ENCODE data around the gene DNAJB4. TPM values are rescaled to one million over a fixed set of nuclear protein-coding genes. Genes with fewer than 3 reads are reported as not detected.
A peak's percentile ranks its signal among the peaks of the same experiment; 100 is the strongest.
"Not testable (repeated sequence)": the region's sequence is repeated elsewhere in the genome, so short reads cannot be mapped to it uniquely, and the experiment has no call there.

The DNAJB4 gene
- total RNA-seq, 8 experiments from 2014 or later, result 30.8 to 102 (median 41.2) TPM

DNA sequence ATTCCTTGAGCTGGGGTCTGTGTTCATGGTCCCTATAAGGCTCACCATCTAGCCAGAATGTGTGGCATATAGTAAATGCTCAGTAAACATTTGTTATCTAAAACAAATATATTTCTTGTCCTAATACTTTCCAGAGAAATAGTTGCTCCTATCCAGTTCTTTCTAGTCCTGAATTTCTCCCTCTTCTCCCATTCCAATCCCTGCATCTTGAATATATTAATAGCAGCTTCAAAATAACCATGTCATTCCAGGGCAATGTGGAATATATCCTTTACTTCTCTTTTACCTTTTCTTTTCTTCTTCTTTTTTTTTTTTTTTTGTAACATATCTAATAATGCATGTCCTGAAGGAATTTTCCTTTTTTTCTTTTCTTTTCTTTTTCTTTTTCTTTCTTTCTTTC, 10.4 kb downstream of the DNAJB4 start:
- H3K4me1 ChIP-seq (replicated peaks in 1 of 2), result no peaks in the 10 kb centered on the region
- in situ Hi-C loops (cut with MboI; ENCODE audit: low pct_unique_long_range_greater_than_20kb in 2 of 9, low sequenced_read_pairs in 9 of 9, unreplicated experiment in 9 of 9), result loop anchor here in 1 of 9 experiments (25.0 kb wide), 1 partner anchor 97 kb away; no protein-coding TSS in a partner anchor
- no peak overlapping the region for H3K4me3 ChIP-seq
- H3K27ac ChIP-seq, result no peak overlapping the region
- no peak for ATAC-seq (replicated peaks in 6 of 8)

DNA sequence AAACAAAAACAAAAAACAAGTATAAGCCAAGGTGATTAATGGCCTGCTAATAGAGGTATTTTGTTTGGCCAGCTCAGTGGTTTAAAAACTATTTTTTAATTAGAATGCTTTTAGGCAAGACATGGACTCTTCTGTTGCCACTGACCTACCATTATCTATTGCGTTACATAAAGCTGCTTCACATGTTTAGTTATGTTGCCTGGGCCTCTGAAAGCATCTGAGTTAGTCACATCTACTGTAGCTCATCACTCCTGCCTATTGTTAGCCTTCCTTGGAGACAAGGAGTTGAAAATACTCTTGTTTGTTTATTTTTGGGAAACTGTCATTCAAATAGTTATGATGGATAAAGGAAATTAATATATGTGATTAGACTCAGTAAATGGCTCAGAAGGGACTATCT, 14.3 kb downstream of the DNAJB4 start:
- Histone ChIP-seq H3K27ac (no peak overlapping the region), H3K4me3 (no peak overlapping the region), H3K4me1 (replicated peaks in 1 of 2) (no peaks in the 10 kb centered on the region)
- 83 to 100% (median 96%) methylated on average over 1 of the region's 1 CpG; no CpG with 5 or more reads in 2 of the 10 experiments for WGBS, 10 experiments
- ATAC-seq (replicated peaks in 6 of 8), result peak in 2 of 8 experiments; percentile 10 to 80
- in situ Hi-C loops (cut with MboI; ENCODE audit: low pct_unique_long_range_greater_than_20kb in 2 of 9, low sequenced_read_pairs in 9 of 9, unreplicated experiment in 9 of 9), result loop anchor here in 1 of 9 experiments (25.0 kb wide), 1 partner anchor 93 kb away; no protein-coding TSS in a partner anchor

DNA sequence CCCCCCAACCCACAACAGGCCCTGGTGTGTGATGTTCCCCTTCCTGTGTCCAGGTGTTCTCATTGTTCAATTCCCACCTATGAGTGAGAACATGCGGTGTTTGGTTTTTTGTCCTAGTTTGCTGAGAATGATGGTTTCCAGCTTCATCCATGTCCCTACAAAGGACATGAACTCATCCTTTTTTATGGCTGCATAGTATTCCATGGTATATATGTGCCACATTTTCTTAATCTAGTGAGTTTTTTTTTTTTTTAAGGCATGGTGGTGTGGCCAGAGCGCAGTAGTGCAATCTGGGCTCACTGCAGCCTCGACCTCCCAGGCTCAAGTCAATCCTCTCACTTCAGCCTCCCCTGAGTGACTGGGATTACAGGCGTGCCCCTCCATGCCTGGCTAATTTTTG, 16.4 kb downstream of the DNAJB4 start:
- H3K4me1 ChIP-seq (replicated peaks in 1 of 2); H3K27ac ChIP-seq; H3K4me3 ChIP-seq: not testable (repeated sequence)
- in situ Hi-C loops (cut with MboI; ENCODE audit: low pct_unique_long_range_greater_than_20kb in 2 of 9, low sequenced_read_pairs in 9 of 9, unreplicated experiment in 9 of 9), result loop anchor here in 1 of 9 experiments (25.0 kb wide), 1 partner anchor 91 kb away; no protein-coding TSS in a partner anchor
- peak in 1 of 8 experiments; percentile 17 for ATAC-seq (replicated peaks in 6 of 8)
- WGBS, 10 experiments, result 80 to 100% (median 91%) methylated on average over 1 to 4 of the region's 4 CpGs; no CpG with 5 or more reads in 4 of the 10 experiments

DNA sequence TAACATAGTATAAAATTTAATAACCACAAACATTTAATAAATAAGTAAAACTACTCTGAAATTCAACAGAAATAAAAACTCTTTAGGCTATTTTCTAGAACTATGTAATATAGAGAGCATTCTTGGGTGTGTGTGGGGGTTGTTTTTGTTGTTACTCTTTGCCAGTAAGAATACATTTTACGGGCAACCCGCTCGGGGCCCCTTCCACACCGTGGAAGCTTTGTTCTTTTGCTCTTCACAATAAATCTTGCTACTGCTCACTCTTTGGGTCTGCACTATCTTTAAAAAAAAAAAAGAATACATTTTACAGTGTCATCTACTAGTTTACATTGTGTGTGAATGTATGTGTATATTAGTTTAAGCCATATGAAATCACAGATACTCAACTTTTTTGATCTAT, 25.1 kb downstream of the DNAJB4 start:
- Histone ChIP-seq H3K27ac (no peak overlapping the region), H3K4me1 (replicated peaks in 1 of 2) (peaks cover 0 to 2% of the 10 kb centered on the region in 2 donors), H3K4me3 (no peak overlapping the region)
- peak in 5 of 8 experiments; percentile 39 to 57 (median 45) for ATAC-seq (replicated peaks in 6 of 8)
- WGBS, 10 experiments, result 10 to 88% (median 38%) methylated on average over 2 to 4 of the region's 4 CpGs; no CpG with 5 or more reads in 2 of the 10 experiments
- in situ Hi-C loops (cut with MboI; ENCODE audit: low pct_unique_long_range_greater_than_20kb in 2 of 9, low sequenced_read_pairs in 9 of 9, unreplicated experiment in 9 of 9), result no loop called here

DNA sequence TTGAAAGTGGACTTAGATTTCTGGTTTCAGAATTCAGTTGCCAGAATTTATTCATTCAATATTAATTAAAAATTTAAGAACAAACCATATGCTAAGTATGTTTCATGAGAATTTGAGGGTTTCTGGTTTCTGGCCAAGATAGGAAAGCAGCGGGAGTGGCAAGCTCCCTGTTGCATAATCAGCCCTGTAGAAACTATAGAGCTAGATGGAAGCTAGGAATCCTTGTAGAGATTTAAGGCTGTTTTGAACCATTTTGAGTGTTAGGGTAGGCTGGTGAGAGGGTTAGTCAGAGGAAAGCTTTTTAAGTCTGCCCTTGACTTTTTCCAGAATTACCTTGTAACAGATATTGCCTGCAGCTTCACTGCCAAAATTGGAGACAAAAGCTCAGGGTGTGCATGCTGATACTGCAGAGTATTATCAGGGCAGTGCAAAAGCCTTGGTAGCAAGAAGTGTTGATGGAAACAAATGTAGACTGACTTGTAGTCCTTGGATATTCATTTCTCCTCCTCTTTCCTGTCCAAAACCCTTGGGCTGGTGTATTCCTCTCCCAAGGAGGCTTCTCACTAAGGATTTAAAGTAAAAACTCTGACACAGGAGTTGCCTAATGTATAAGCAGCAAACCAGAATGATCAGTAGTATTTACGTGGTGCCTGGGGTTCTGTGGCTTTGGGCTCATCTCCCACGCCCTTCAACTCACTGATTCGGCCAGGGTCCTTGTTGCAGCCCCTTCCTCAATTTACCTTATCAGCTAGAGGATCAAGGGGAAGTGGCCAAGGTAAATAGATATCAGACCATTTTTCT, 28.5 kb downstream of the DNAJB4 start:
- in situ Hi-C loops (cut with MboI; ENCODE audit: low pct_unique_long_range_greater_than_20kb in 2 of 9, low sequenced_read_pairs in 9 of 9, unreplicated experiment in 9 of 9), result no loop called here
- peak in 3 of 8 experiments; percentile 41 to 71 (median 66) for ATAC-seq (replicated peaks in 6 of 8)
- H3K4me3 ChIP-seq, result no peak overlapping the region
- 49 to 100% (median 68%) methylated on average over 1 to 4 of the region's 4 CpGs; no CpG with 5 or more reads in 1 of the 10 experiments for WGBS, 10 experiments
- peaks cover 0 to 2% of the 10 kb centered on the region in 2 donors for H3K4me1 ChIP-seq (replicated peaks in 1 of 2)
- H3K27ac ChIP-seq, result no peak overlapping the region

DNA sequence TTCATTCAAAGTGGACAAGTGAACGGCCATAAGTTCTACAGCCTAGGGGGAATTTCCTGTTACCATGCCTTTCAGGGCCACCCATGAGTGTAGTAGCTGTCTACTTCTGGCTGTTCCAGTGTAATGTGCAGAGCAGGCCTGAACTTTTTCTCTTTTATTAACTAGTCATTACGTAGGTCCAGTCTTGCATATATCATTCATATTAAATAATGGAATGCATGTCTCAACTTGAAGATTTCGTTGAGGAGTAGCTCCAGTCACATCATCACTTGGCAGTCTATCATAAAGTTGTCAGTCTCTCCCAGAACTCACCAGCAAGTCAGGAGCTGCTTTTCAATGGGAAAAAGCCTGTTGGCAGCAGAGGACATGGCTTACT, 29.0 kb downstream of the DNAJB4 start:
- Histone ChIP-seq H3K4me1 (replicated peaks in 1 of 2) (peaks cover 0 to 2% of the 10 kb centered on the region in 2 donors), H3K4me3 (no peak overlapping the region), H3K27ac (no peak overlapping the region)
- 61 to 90% (median 80%) methylated on average over 1 to 3 of the region's 3 CpGs; no CpG with 5 or more reads in 5 of the 10 experiments for whole genome bisulfite sequencing, 10 experiments
- ATAC-seq (replicated peaks in 6 of 8), result no peak
- in situ Hi-C loops (cut with MboI; ENCODE audit: low pct_unique_long_range_greater_than_20kb in 2 of 9, low sequenced_read_pairs in 9 of 9, unreplicated experiment in 9 of 9), result no loop called here

DNA sequence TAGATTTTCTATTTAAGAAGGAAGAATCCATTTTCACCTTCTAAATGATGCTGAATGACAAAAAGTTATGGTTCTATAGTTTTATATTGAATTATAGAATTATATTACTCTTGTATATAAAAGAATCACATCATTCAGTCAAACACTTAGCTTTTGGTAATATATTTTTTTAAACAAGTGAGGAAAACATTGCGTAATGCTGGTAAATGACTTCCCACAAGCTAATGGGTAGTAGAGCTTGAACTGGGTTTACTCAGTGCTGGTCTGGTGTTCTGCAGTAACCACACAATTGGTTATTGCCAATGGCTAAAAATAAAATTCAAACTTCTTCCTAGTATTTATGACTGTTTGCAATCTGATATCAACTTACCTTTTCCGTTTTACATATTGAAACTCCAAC, 30.4 kb downstream of the DNAJB4 start:
- Histone ChIP-seq H3K4me1 (replicated peaks in 1 of 2) (peaks cover 0 to 2% of the 10 kb centered on the region in 2 donors), H3K4me3 (no peak overlapping the region), H3K27ac (no peak overlapping the region)
- in situ Hi-C loops (cut with MboI; ENCODE audit: low pct_unique_long_range_greater_than_20kb in 2 of 9, low sequenced_read_pairs in 9 of 9, unreplicated experiment in 9 of 9), result no loop called here
- WGBS, 10 experiments, result 69 to 100% (median 85%) methylated on average over 1 to 2 of the region's 2 CpGs
- no peak for ATAC-seq (replicated peaks in 6 of 8)

DNA sequence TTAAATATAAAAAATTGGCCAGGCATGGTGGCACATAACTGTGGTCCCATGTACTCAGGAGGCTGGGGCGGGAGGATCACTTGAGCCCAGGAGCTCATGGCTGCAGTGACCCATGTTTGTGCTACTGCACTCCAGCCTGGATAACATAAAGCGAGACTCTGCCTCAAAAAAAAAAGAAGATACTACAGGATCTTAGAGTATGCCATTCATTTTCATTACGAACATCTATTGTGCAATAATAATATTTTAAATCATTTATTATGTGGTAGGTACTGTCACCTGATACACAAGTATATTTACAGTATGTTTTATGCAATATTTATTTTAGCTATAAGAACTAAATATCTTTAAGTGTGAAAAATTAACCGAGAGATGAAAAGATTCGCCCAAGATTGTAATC, 31.7 kb downstream of the DNAJB4 start:
- 67 to 100% (median 78%) methylated on average over 2 to 5 of the region's 5 CpGs; no CpG with 5 or more reads in 1 of the 10 experiments for WGBS, 10 experiments
- Histone ChIP-seq H3K27ac (no peak overlapping the region), H3K4me1 (replicated peaks in 1 of 2) (no peaks in the 10 kb centered on the region), H3K4me3 (no peak overlapping the region)
- no peak for ATAC-seq (replicated peaks in 6 of 8)
- in situ Hi-C loops (cut with MboI; ENCODE audit: low pct_unique_long_range_greater_than_20kb in 2 of 9, low sequenced_read_pairs in 9 of 9, unreplicated experiment in 9 of 9), result no loop called here

DNA sequence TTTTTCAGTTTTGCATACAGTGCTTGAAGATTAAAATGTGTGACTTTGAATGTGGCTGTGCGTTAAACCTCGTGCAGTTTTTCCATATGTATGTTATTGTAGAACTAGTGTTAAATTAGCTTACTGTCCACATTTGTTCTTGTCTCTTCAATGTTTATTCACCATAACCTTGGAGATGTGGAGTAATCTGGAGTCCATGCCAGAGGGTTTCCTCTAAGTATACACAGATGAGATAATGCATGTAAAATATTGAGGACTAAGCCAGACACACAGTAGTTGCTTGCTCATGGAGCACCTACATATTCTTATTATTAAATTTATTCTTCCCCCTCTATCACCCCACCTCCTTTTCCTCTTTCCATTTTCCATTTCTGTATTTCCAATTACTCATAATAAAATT, 33.3 kb downstream of the DNAJB4 start:
- Histone ChIP-seq H3K27ac (no peak overlapping the region), H3K4me1 (replicated peaks in 1 of 2) (no peaks in the 10 kb centered on the region), H3K4me3 (no peak overlapping the region)
- in situ Hi-C loops (cut with MboI; ENCODE audit: low pct_unique_long_range_greater_than_20kb in 2 of 9, low sequenced_read_pairs in 9 of 9, unreplicated experiment in 9 of 9), result no loop called here
- peak in 6 of 8 experiments; percentile 47 to 97 (median 82) for ATAC-seq (replicated peaks in 6 of 8)
- 0 to 100% (median 82%) methylated on average over 1 to 2 of the region's 2 CpGs; no CpG with 5 or more reads in 2 of the 10 experiments for WGBS, 10 experiments

DNA sequence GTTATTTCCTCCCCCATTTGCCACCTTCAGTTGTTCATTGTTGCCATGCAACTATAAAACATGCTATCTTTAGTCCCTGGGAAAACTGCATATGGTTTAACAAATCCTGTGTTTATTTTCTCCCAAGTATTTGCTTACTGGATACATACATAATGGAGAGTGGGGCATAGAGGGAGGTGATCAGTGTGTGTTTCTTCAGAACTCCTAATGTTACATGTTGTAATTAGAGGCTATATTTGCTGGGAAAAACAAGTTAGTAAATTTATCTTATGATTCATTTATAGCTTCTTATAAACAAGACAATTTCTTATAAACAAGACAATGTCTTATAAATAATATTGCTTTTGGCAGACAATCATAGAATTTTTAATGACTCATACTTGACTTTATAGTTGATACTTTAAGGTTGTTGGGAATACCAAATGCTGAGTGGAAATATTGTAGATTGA, 33.8 kb downstream of the DNAJB4 start:
- H3K27ac ChIP-seq, result no peak overlapping the region
- no peaks in the 10 kb centered on the region for H3K4me1 ChIP-seq (replicated peaks in 1 of 2)
- no peak overlapping the region for H3K4me3 ChIP-seq
- ATAC-seq (replicated peaks in 6 of 8), result peak in 6 of 8 experiments; percentile 28 to 95 (median 94)
- in situ Hi-C loops (cut with MboI; ENCODE audit: low pct_unique_long_range_greater_than_20kb in 2 of 9, low sequenced_read_pairs in 9 of 9, unreplicated experiment in 9 of 9), result no loop called here

DNA sequence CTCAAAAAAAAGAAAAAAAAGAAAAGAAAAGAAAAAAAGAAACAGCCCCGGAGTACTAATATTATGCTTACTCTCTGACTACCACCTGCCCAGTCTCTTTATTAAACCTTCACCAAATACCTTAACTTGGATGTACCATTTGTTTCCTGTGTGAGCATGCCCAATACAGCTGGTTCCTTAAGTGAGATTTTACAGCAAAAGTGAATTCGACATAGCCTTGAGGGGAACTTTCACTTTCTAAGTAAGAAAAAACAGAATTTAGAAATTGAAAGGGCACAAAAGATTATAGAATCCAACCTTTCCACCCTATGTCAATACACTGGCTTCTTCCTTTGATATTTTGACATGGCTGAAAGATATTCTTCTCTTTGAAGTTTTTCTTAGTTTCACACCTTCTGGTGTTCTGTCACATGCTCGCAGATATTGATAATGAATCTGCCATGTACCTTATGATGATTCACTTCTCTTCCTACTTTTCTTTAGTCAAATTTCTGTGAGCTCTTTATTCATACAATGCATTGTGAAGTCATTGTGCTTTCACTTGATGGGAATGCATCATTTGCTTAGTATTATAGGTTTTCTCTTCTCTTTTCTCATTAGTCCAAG, 35.8 kb downstream of the DNAJB4 start:
- Histone ChIP-seq H3K4me1 (replicated peaks in 1 of 2) (no peaks in the 10 kb centered on the region), H3K27ac (no peak overlapping the region), H3K4me3 (no peak overlapping the region)
- ATAC-seq (replicated peaks in 6 of 8), result no peak
- in situ Hi-C loops (cut with MboI; ENCODE audit: low pct_unique_long_range_greater_than_20kb in 2 of 9, low sequenced_read_pairs in 9 of 9, unreplicated experiment in 9 of 9), result no loop called here
- 44 to 94% (median 83%) methylated on average over 1 to 3 of the region's 3 CpGs; no CpG with 5 or more reads in 1 of the 10 experiments for WGBS, 10 experiments

DNA sequence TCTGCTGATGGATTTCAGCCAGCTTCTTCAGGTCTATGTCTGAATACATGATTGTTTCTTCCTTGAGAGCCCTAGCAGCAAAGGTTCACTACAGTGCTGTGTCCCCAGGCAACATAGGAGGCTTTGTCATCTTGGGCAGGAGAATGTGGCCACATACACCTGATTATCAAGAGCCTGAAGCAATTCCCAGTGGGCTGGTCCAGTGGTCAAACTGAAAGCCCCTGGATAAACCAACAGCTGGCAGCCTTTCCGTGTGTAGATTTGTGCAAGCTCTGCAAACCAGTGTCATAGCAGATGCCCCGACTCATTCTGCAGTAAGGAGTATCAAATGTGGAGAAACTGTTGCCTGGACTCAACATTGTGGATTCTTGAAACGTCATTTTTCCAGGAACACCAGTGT, 38.7 kb downstream of the DNAJB4 start:
- 70 to 100% (median 91%) methylated on average over 1 to 3 of the region's 3 CpGs; no CpG with 5 or more reads in 4 of the 10 experiments for WGBS, 10 experiments
- Histone ChIP-seq H3K4me3 (no peak overlapping the region), H3K4me1 (replicated peaks in 1 of 2) (peaks cover 0 to 8% of the 10 kb centered on the region in 2 donors), H3K27ac (no peak overlapping the region)
- in situ Hi-C loops (cut with MboI; ENCODE audit: low pct_unique_long_range_greater_than_20kb in 2 of 9, low sequenced_read_pairs in 9 of 9, unreplicated experiment in 9 of 9), result no loop called here
- ATAC-seq (replicated peaks in 6 of 8), result no peak

DNA sequence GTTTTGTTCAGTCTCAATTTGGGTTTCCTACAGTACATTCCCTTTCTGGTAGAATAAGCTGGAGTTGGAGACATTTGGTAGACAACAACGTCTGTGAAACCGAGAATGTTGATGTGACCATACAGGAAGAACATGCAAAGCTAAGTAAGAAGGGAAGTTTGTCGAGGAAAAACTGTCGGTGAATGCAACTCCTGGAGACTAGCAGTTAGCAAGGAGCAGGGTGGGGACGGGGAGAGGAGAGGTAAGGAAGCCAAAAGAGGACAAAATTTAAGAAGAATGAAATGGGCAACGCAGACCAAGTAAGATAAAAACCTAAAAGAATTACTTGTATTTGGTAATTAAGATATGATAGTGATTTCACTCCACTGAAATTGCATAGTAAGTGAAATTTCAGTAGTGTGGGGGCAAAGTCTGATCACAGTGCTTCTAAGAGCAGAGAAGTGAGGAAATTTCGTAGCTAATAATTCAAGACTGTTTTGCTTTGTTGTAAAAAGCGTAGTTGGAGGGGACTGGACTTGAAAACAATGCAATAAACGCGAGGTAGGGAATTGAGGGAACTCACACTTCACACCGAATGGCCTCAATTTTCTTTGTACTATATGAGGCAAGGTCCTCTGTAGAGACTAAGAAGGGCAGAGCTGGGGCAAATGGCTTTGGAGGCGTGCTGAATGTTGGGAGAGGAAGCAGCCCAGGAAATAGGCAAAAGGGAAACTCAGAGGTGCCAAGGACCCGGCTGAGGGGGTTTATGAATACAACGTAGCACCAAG, 40.2 kb downstream of the DNAJB4 start:
- ATAC-seq (replicated peaks in 6 of 8), result peak in 1 of 8 experiments; percentile 3
- no peak overlapping the region for H3K4me3 ChIP-seq
- in situ Hi-C loops (cut with MboI; ENCODE audit: low pct_unique_long_range_greater_than_20kb in 2 of 9, low sequenced_read_pairs in 9 of 9, unreplicated experiment in 9 of 9), result no loop called here

More for the DNA sequence above, 40.2 kb downstream of the DNAJB4 start:
- H3K4me1 ChIP-seq (replicated peaks in 1 of 2), result peaks cover 0 to 8% of the 10 kb centered on the region in 2 donors
- 63 to 92% (median 80%) methylated on average over 6 to 14 of the region's 14 CpGs for WGBS, 10 experiments
- no peak overlapping the region for H3K27ac ChIP-seq

All from motor neuron (in vitro differentiated cells).